GM13976 (cell line): ENCODE measurements around the gene LRIT1.

ENCODE experiments used
- DNase-seq: peaks from one replicate; pipeline ENCODE4 v3.0.0; 2012; ENCODE audit warnings: low spot score
- in situ Hi-C: fragments of 300-500 bp; cut with MboI; formaldehyde crosslinking; loops from one replicate; pipeline ENCODE4 v1.12.0; 2022; ENCODE audit warnings: low sequenced_read_pairs, mixed read lengths, inconsistent platforms; ENCODE audit not compliant: unreplicated experiment
- TF ChIP-seq, protein P1 (sequence below): IDR thresholded peaks from 2 replicates; pipeline ENCODE4 v1.5.1; 2012; ENCODE audit warnings: borderline replicate concordance, mild to moderate bottlenecking; ENCODE audit not compliant: insufficient read depth; ENCODE audit errors: extremely low read depth, missing control alignments, control extremely low read depth

LRIT1 gene

DNA sequence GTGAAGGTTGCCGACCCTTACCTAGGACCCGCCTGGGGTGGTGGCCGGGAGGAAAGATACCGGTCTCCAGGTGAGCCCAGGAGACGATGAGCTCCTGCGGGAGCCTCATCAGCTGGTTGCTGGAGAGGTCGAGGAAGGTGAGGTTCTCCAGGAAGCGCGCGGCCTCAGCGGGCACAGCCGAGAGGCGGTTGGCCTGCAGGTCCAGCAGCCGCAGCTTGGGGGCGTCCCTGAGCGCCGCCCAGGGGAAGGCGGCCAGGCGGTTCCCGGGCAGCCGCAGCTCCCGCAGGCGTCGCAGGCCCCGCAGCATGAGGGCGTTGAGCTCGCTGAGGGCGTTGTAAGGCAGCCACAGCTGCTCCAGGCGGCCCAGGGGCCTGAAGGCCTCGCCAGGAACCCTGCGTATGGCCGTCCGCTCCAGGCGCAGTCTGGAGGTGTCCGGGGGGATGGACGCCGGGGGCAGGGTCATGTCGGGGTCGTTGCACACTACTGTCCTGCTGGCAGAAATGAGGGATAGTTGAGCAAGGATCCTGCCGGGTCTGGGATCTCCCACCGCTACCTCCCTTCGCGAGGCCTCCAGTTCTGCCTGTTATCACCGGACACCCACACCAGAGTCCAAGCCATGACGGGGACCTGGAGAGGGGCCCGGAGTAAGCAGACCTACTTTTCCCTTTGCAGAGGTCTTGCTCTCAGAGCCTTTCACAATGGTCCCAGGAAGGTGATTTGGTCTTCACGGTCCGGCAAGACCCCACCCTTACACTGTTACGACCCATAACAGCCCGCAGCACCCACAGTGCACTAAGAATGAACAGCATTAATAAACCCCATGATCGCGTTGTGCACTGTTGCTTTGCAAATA lies 3.9 kb downstream of the LRIT1 start:
- in situ Hi-C loops = no loop called here
- TF ChIP-seq, protein P1, sequence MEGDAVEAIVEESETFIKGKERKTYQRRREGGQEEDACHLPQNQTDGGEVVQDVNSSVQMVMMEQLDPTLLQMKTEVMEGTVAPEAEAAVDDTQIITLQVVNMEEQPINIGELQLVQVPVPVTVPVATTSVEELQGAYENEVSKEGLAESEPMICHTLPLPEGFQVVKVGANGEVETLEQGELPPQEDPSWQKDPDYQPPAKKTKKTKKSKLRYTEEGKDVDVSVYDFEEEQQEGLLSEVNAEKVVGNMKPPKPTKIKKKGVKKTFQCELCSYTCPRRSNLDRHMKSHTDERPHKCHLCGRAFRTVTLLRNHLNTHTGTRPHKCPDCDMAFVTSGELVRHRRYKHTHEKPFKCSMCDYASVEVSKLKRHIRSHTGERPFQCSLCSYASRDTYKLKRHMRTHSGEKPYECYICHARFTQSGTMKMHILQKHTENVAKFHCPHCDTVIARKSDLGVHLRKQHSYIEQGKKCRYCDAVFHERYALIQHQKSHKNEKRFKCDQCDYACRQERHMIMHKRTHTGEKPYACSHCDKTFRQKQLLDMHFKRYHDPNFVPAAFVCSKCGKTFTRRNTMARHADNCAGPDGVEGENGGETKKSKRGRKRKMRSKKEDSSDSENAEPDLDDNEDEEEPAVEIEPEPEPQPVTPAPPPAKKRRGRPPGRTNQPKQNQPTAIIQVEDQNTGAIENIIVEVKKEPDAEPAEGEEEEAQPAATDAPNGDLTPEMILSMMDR = no peak
- no peak for DNase-seq

DNA sequence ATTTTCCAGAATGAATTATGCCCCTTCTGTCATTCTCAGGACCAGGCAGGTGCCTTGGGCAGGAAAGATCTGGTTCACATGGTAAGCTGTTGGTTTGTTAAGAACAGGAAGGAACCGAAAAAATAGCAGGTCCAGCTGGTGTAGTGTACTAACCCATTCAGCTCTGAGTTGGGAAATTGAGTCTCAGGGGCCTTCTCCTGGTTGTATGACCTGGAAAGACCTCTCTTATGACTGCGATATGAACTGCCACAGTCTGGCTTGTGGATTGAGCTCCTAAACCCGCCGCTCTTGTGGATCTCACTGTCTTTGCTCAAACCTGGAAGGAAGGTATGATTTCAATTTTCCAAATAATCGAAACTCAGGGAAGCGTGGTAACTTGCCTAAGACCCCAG lies 4.5 kb downstream of the LRIT1 start:
- in situ Hi-C loops = no loop called here
- TF ChIP-seq, protein P1 = no peak
- DNase-seq = no peak

DNA sequence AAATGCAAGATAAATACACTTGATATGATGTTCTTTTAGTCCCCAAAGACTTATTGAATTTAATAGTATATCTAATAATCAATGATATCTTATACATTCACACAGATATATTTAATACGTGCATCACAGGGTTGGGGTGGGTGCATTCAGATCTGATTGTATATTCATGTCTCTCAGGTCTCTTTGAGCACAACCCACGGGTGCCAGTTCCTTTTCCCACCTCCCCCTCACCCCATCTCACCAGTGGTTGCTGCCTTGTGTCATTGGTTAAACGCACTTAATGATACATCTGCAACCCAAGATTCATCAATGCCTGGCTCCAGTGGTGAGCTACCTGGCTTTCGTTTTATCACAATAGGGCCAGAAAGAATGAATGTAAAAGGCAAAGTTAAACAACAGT lies 6.2 kb downstream of the LRIT1 start:
- TF ChIP-seq, protein P1 = no peak
- in situ Hi-C loops = no loop called here
- no peak for DNase-seq

DNA sequence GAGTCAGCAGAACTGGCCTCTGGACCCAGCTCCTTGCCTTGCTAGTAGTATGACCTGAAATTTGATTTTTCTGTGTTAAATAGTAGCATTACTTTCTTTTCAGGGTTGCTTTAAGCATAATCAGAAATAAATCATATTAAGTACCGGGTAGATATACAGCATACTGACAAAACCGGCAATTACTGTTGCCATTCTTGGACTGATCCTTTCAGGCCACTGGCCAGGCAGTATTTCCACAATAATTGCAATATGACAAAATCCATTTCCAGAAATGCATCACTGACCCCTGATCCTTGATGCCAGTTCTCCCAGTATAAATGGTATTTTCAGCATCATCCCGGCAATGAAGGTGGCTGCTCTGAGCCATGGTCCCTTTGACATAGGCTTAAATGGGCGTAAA lies 6.9 kb downstream of the LRIT1 start:
- DNase-seq = no peak
- TF ChIP-seq, protein P1 = no peak
- in situ Hi-C loops = no loop called here

DNA sequence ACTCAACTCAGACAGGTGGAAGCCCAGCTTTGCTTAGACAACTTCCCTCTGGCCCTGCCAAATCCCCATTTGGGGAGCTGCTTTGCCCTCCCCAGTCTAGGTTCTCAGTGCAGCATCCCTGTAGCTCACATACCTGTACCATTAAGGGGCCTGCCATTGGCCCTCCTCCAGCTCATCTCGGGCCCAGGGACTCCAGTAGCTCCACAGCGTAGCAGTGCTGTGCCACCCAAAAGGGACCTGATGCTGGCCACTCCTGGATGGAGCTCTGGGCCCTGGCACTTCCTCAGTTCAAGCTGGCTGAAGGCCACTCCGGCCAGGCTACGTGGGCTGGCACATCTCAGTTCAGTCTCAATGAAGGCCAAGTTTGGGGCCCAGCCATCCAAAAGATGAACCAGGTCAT lies 7.4 kb downstream of the LRIT1 start:
- TF ChIP-seq, protein P1 = no peak
- DNase-seq = no peak
- in situ Hi-C loops = no loop called here

DNA sequence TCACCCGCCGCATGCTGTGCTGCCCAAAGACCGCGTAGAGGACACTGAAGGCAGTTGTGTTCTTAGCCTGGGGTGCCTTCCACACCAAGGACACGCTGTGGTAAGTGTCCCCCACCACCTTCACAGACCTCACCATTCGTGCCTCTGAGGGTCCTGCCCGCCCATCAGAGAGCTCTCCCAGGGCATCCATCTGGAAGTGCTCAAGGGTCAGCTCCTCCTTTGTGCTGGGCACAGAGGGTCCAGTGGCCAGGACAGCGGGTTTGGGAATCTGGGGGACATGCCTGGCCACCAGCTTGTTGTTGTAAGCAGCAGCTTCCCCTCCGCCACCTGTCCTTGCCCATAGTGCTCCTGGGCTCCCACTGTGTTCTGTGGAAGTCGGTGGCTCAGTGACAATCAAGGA lies 9.0 kb downstream of the LRIT1 start:
- DNase-seq = no peak
- TF ChIP-seq, protein P1 = no peak
- in situ Hi-C loops = no loop called here
